Spleen (tissue), 11 donors: ENCODE data around the gene PTPRE. TPM values are rescaled to one million over a fixed set of nuclear protein-coding genes. Genes with fewer than 3 reads are reported as not detected.

Source experiments
- DNase-seq: peaks from one replicate; pipeline ENCODE4 v3.0.0-alpha.2; 2020
- H3K27ac ChIP-seq, 8 donors: fragments of 200-600 bp; sonication (generic) in 7 of 8; 1 replicate in 4 of 8; 2 replicates in 4 of 8; pipeline versions ENCODE4 v1.5.0 to v1.8.0; 2016 to 2021; ENCODE audit warnings: inconsistent platforms in 4 of 8, mild to moderate bottlenecking in 4 of 8, moderate library complexity in 1 of 8
- H3K27me3 ChIP-seq, 7 donors: fragments of 200-600 bp; sonication (generic) in 6 of 7; replicated peaks in 1 of 7; 1 replicate in 4 of 7; 2 replicates in 3 of 7; pipeline versions ENCODE4 v1.5.0 to v1.8.0; 2016 to 2021; ENCODE audit warnings: inconsistent platforms in 3 of 7, mild to moderate bottlenecking in 1 of 7
- H3K36me3 ChIP-seq, 6 donors: fragments of 200-600 bp; sonication (generic) in 5 of 6; 1 replicate in 4 of 6; 2 replicates in 2 of 6; pipeline versions ENCODE4 v1.5.0 to v1.8.0; 2016 to 2021; ENCODE audit warnings: inconsistent platforms in 2 of 6
- H3K4me1 ChIP-seq, 6 donors: fragments of 200-600 bp; sonication (generic) in 5 of 6; 1 replicate in 3 of 6; 2 replicates in 3 of 6; pipeline versions ENCODE4 v1.5.0 to v1.8.0; 2016 to 2021; ENCODE audit warnings: inconsistent platforms in 3 of 6
- H3K4me3 ChIP-seq, 8 donors: fragments of 200-600 bp; sonication (generic) in 7 of 8; 1 replicate in 4 of 8; 2 replicates in 4 of 8; pipeline versions ENCODE4 v1.5.0 to v1.8.0; 2016 to 2021; ENCODE audit warnings: inconsistent platforms in 4 of 8, mild to moderate bottlenecking in 4 of 8, moderate library complexity in 2 of 8
- H3K9me3 ChIP-seq, 8 donors: fragments of 200-600 bp; sonication (generic) in 7 of 8; 1 replicate in 4 of 8; 2 replicates in 4 of 8; pipeline versions ENCODE4 v1.5.0 to v1.8.0; 2016 to 2021; ENCODE audit warnings: inconsistent platforms in 4 of 8
- POLR2A ChIP-seq, 3 donors: fragments of 450-650 bp; IDR thresholded peaks; one replicate each; pipeline ENCODE4 v1.5.1; 2017; ENCODE audit warnings: antibody characterized with exemption in 3 of 3, mild to moderate bottlenecking in 1 of 3
- POLR2AphosphoS5 ChIP-seq, 3 donors: sonication (generic); formaldehyde crosslinking; IDR thresholded peaks; one replicate each; pipeline ENCODE4 v1.5.1; 2017; ENCODE audit warnings: antibody characterized with exemption in 3 of 3
- WGBS, 5 donors: extraction: QIAGEN DNeasy Blood & Tissue Kit in 3 of 5; methylation state at CpG; one replicate each; pipeline versions ENCODE4 v1.1.5 to v1.1.7; 2013 to 2018; 5-methylcytosine and 5-hydroxymethylcytosine counted together
- intact Hi-C: fragments of 100-400 bp; cut with DNase I; formaldehyde crosslinking; loops from one replicate; pipeline ENCODE4 v1.15.0; 2023; ENCODE audit warnings: low total_unique reads
- polyA plus RNA-seq, 3 donors: library from polyadenylated mRNA; stranded (reverse); fragments of 200-250 nt; gene quantifications; one replicate each; pipeline ENCODE4 v1.2.1, GENCODE V29; 2013
- total RNA-seq, 7 donors: library from RNA; depleted of rRNA in 3 of 7; stranded (reverse); fragments of >200 nt in 3 of 7; fragmentation: NEBNext Ultra II Directional in 4 of 7; extraction: Animal tissue kit (Norgen Biotek cat#: 25700) in 4 of 7; gene quantifications; one replicate each; pipeline versions ENCODE4 v1.1.0 to v1.2.1, GENCODE V29; 2016 to 2021
- TF ChIP-seq, protein P1 (sequence below), 11 experiments: fragments of 200-600 bp in 7 of 11; fragments of 450-650 bp in 4 of 11; sonication (generic) in 4 of 11; IDR thresholded peaks in 8 of 11; conservative IDR thresholded peaks in 3 of 11; 1 replicate in 7 of 11; 2 replicates in 4 of 11; pipeline versions ENCODE4 v1.4.0 to v1.8.0; 2016 to 2021; ENCODE audit warnings: antibody characterized with exemption in 11 of 11, inconsistent platforms in 4 of 11, mild to moderate bottlenecking in 1 of 11
- donor health status: healthy with polysubstance abuse.
- donor health status: DM: no; HTN: no; CAD: no; lungs with moderate emphysema.
- donor health status: DM: no; HTN: no; CAD: no.
- donor health status: Bipolar disorder and iron deficiency.
- donor health status: healthy.
- donor health status: DM: no; HTN: no; CAD: no.
- donor health status: DM: yes; HTN: yes; CAD: no.

Gene PTPRE
- total and polyA plus RNA-seq, 10 donors: 6.2 to 133 (median 70.2) TPM

DNA sequence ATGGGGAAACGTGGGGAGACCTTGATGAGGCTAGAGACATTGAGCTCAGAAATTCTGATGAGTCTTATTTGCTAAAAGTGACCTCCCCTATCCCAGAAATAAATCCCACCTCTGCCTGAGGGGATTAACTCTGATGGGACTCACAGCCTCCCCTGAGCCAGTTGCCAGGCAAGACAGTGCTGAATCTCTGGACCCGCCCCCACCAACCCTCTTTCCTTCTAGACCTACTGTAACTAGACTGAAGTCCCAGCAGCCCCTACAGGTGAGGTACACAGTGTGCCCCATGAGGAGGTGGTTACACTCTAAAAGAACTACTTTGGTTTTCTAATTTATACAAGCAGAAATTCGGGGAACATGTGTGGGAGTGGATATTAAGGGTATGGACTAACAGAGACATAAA lies 42.9 kb downstream of the PTPRE start:
- DNase-seq: no peak
- peaks cover 0 to 19% (median 15%) of the 10 kb centered on the region in 6 donors for H3K4me1 ChIP-seq
- no peaks in the 10 kb centered on the region for H3K36me3 ChIP-seq
- no peaks in the 10 kb centered on the region for H3K27me3 ChIP-seq
- 76 to 91% (median 82%) methylated on average over 3 of the region's 3 CpGs for WGBS, 5 donors
- TF ChIP-seq POLR2AphosphoS5 (IDR thresholded peaks at IDR 0.05): no peak
- H3K9me3 ChIP-seq: no peaks in the 10 kb centered on the region
- no peak overlapping the region for H3K27ac ChIP-seq
- no peak overlapping the region for H3K4me3 ChIP-seq
- intact Hi-C loops: no loop called here

DNA sequence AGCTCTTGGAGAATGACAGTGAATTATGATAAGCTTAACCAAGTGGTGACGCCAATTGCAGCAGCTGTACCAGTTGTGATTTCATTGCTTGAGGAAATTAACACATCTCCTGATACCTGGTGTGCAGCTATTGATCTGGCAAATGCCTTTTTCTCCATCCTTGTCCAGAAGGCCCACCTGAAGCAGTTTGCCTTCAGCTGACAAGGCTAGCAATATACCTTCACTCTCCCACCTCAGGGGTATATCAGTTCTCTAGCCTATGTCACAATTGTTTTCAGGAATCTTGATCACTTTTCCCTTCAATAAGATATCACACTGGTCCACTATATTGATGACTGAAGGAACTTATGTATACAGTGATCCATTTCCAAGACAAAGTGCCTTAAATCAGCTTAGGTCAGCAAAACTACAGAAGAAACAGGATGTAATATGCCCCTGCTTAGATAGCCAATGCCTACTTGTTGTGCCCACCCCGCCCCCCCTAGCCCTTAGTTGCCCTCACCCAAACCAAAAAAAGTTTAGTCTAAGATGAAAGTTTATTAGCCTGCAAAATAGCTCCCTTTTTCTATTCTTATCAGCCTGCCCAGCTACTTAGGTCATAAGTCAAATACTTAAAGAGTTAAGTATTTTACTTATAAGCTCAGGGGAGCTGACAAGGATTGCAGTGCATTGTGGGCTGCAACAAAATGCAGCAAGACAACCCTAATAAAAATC lies 45.1 kb downstream of the PTPRE start:
- Histone ChIP-seq H3K27ac (no peak overlapping the region), H3K4me3 (no peak overlapping the region), H3K36me3 (no peaks in the 10 kb centered on the region), H3K9me3 (peaks cover 0 to 9% (median 0%) of the 10 kb centered on the region in 8 donors), H3K27me3 (no peaks in the 10 kb centered on the region), H3K4me1 (no peaks in the 10 kb centered on the region)
- WGBS, 5 donors: 70 to 82% (median 76%) methylated on average over 2 of the region's 2 CpGs
- no peak for DNase-seq
- TF ChIP-seq, protein P1, sequence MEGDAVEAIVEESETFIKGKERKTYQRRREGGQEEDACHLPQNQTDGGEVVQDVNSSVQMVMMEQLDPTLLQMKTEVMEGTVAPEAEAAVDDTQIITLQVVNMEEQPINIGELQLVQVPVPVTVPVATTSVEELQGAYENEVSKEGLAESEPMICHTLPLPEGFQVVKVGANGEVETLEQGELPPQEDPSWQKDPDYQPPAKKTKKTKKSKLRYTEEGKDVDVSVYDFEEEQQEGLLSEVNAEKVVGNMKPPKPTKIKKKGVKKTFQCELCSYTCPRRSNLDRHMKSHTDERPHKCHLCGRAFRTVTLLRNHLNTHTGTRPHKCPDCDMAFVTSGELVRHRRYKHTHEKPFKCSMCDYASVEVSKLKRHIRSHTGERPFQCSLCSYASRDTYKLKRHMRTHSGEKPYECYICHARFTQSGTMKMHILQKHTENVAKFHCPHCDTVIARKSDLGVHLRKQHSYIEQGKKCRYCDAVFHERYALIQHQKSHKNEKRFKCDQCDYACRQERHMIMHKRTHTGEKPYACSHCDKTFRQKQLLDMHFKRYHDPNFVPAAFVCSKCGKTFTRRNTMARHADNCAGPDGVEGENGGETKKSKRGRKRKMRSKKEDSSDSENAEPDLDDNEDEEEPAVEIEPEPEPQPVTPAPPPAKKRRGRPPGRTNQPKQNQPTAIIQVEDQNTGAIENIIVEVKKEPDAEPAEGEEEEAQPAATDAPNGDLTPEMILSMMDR (IDR thresholded peaks at IDR 0.05 in 8 of 11, conservative IDR thresholded peaks at IDR 0.05 in 3 of 11): no peak
- TF ChIP-seq POLR2AphosphoS5 (IDR thresholded peaks at IDR 0.05) (no peak), POLR2A (IDR thresholded peaks at IDR 0.05) (no peak)
- intact Hi-C loops: no loop called here

DNA sequence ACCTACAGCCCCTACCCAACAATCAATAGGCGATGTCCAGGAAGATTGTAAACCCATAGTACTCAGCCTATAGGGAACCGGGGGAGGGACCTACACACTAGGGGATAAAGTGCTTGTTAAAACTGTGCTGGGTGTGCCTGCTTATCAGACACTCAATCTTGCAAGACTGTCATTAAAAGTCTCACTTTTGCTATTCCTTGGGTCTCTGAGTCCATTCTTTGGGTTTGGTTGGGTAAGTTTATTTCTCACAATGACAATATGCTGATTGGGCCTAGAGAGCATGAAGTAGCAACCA lies 45.6 kb downstream of the PTPRE start:
- Histone ChIP-seq H3K36me3 (no peaks in the 10 kb centered on the region), H3K27me3 (no peaks in the 10 kb centered on the region), H3K27ac (no peak overlapping the region), H3K4me3 (no peak overlapping the region), H3K9me3 (peaks cover 0 to 9% (median 0%) of the 10 kb centered on the region in 8 donors), H3K4me1 (no peaks in the 10 kb centered on the region)
- WGBS, 5 donors: 61 to 93% (median 74%) methylated on average over 2 of the region's 2 CpGs
- no peak for DNase-seq
- intact Hi-C loops: no loop called here
- TF ChIP-seq POLR2AphosphoS5 (IDR thresholded peaks at IDR 0.05): no peak

DNA sequence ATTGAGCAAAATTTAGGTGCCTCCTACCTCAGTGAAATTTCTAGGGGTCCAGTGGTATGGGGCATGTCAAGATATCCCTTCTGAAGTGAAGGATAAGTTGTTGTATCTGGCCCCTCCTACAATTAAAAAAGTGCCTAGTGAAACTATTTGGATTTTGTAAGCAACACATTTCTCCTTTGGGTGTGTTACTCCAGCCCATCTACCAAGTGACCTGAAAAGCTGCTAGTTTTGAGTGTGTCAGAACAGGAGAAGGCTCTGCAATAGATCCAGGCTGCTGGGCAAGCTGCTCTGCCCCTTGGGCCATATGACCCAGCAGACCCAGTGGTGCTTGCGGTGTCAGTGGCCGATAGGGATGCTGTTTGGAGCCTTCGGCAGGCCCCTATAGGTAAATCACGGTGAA lies 46.0 kb downstream of the PTPRE start:
- no peak for TF ChIP-seq POLR2AphosphoS5 (IDR thresholded peaks at IDR 0.05)
- TF ChIP-seq, protein P1 (IDR thresholded peaks at IDR 0.05 in 8 of 11, conservative IDR thresholded peaks at IDR 0.05 in 3 of 11): no peak
- no peak for TF ChIP-seq POLR2A (IDR thresholded peaks at IDR 0.05)
- Histone ChIP-seq H3K4me1 (no peaks in the 10 kb centered on the region), H3K4me3 (no peak overlapping the region), H3K36me3 (no peaks in the 10 kb centered on the region), H3K9me3 (peaks cover 0 to 9% (median 0%) of the 10 kb centered on the region in 8 donors), H3K27me3 (no peaks in the 10 kb centered on the region), H3K27ac (no peak overlapping the region)
- WGBS, 5 donors: 92 to 97% (median 96%) methylated on average over 4 of the region's 4 CpGs
- intact Hi-C loops: no loop called here
- DNase-seq: no peak

DNA sequence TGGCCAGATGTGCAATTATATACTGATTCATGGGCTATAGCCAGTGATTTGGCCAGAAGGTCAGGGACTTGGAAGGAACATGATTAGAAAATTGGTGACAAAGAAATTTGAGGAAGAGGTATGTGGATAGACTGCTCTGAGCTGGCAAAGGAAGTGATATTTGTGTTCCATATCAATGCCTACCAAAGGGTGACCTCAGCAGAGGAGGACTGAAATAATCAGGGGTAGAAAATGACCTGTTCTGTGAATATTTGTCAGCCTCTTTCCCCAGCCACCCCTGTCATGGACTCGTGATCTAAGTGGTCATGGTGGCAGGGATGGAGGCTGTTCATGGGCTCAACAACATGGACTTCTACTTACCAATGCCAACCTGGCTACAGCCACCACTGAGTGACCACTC lies 47.0 kb downstream of the PTPRE start:
- no peak for DNase-seq
- H3K36me3 ChIP-seq: no peaks in the 10 kb centered on the region
- H3K27me3 ChIP-seq: no peaks in the 10 kb centered on the region
- WGBS, 5 donors: 76 to 100% (median 92%) methylated on average over 1 of the region's 1 CpG
- peaks cover 0 to 9% (median 0%) of the 10 kb centered on the region in 8 donors for H3K9me3 ChIP-seq
- TF ChIP-seq, protein P1 (IDR thresholded peaks at IDR 0.05 in 8 of 11, conservative IDR thresholded peaks at IDR 0.05 in 3 of 11): no peak
- TF ChIP-seq POLR2AphosphoS5 (IDR thresholded peaks at IDR 0.05): no peak
- no peak for TF ChIP-seq POLR2A (IDR thresholded peaks at IDR 0.05)
- intact Hi-C loops: no loop called here
- H3K4me3 ChIP-seq: no peak overlapping the region
- H3K4me1 ChIP-seq: no peaks in the 10 kb centered on the region
- H3K27ac ChIP-seq: no peak overlapping the region
